ENCODE measurements around the gene HBS1L. TPM values are rescaled to one million over a fixed set of nuclear protein-coding genes. Genes with fewer than 3 reads are reported as not detected.

Gene HBS1L
- total RNA-seq, 1 donor from 2014 or later, result 93.4 TPM

GRCh38 chr6:135036731-135037420, 17.7 kb downstream of the HBS1L start:
- Mint-ChIP-seq H3K4me3 (ENCODE audit: unreplicated experiment) (no peak overlapping the region), H3K36me3 (ENCODE audit: unreplicated experiment) (no peaks in the 10 kb centered on the region), H3K27ac (ENCODE audit: unreplicated experiment) (no peak overlapping the region), H3K27me3 (ENCODE audit: unreplicated experiment) (no peaks in the 10 kb centered on the region), H3K9me3 (ENCODE audit: unreplicated experiment) (no peaks in the 10 kb centered on the region), H3K4me1 (ENCODE audit: low read depth, unreplicated experiment) (no peaks in the 10 kb centered on the region)
- no peak for TF ChIP-seq CTCF (IDR thresholded peaks at IDR 0.05; ENCODE audit: partially characterized antibody, unreplicated experiment)
- no peak for DNase-seq

- TF ChIP-seq CTCF (IDR thresholded peaks at IDR 0.05; ENCODE audit: partially characterized antibody, unreplicated experiment), result no peak
- no peaks in the 10 kb centered on the region for H3K36me3 Mint-ChIP-seq (ENCODE audit: unreplicated experiment)
- H3K4me1 Mint-ChIP-seq (ENCODE audit: low read depth, unreplicated experiment), result no peaks in the 10 kb centered on the region
- H3K4me3 Mint-ChIP-seq (ENCODE audit: unreplicated experiment), result no peak overlapping the region
- H3K27ac Mint-ChIP-seq (ENCODE audit: unreplicated experiment), result no peak overlapping the region
- DNase-seq, result no peak
- H3K27me3 Mint-ChIP-seq (ENCODE audit: unreplicated experiment), result no peaks in the 10 kb centered on the region
- H3K9me3 Mint-ChIP-seq (ENCODE audit: unreplicated experiment), result no peaks in the 10 kb centered on the region
These were observed 21.4 kb downstream of the HBS1L start for GRCh38 chr6:135033238-135033637.

GRCh38 chr6:135030532-135031178, 24.0 kb downstream of the HBS1L start:
- no peak for DNase-seq
- Mint-ChIP-seq H3K9me3 (ENCODE audit: unreplicated experiment) (no peaks in the 10 kb centered on the region), H3K4me3 (ENCODE audit: unreplicated experiment) (no peak overlapping the region), H3K4me1 (ENCODE audit: low read depth, unreplicated experiment) (no peaks in the 10 kb centered on the region), H3K27ac (ENCODE audit: unreplicated experiment) (no peak overlapping the region), H3K36me3 (ENCODE audit: unreplicated experiment) (no peaks in the 10 kb centered on the region), H3K27me3 (ENCODE audit: unreplicated experiment) (no peaks in the 10 kb centered on the region)
- TF ChIP-seq CTCF (IDR thresholded peaks at IDR 0.05; ENCODE audit: partially characterized antibody, unreplicated experiment), result no peak

GRCh38 chr6:135030056-135030473, 24.6 kb downstream of the HBS1L start:
- no peaks in the 10 kb centered on the region for H3K36me3 Mint-ChIP-seq (ENCODE audit: unreplicated experiment)

More at GRCh38 chr6:135030056-135030473, 24.6 kb downstream of the HBS1L start:
- Mint-ChIP-seq H3K27me3 (ENCODE audit: unreplicated experiment) (no peaks in the 10 kb centered on the region), H3K4me1 (ENCODE audit: low read depth, unreplicated experiment) (no peaks in the 10 kb centered on the region), H3K9me3 (ENCODE audit: unreplicated experiment) (no peaks in the 10 kb centered on the region), H3K4me3 (ENCODE audit: unreplicated experiment) (no peak overlapping the region), H3K27ac (ENCODE audit: unreplicated experiment) (no peak overlapping the region)
- DNase-seq, result no peak
- TF ChIP-seq CTCF (IDR thresholded peaks at IDR 0.05; ENCODE audit: partially characterized antibody, unreplicated experiment), result no peak

Data from glutamatergic neuron (in vitro differentiated cells).